HUES6 (cell line): ENCODE measurements around the gene COX10.

Experiments
- H3K27ac ChIP-seq: 2 replicates; pipeline ENCODE4 v1.7.0; 2013; ENCODE audit warnings: low read depth, mild to moderate bottlenecking, low read length, inconsistent platforms
- H3K27me3 ChIP-seq: 2 replicates; pipeline ENCODE4 v1.6.1; 2013; ENCODE audit warnings: low read length; ENCODE audit not compliant: control insufficient read depth, insufficient read depth
- H3K36me3 ChIP-seq: 2 replicates; pipeline ENCODE4 v1.6.1; 2013; ENCODE audit warnings: low read length; ENCODE audit not compliant: control insufficient read depth, insufficient read depth
- H3K4me1 ChIP-seq: 2 replicates; pipeline ENCODE4 v1.6.1; 2013; ENCODE audit warnings: low read length; ENCODE audit not compliant: control insufficient read depth, insufficient read depth
- H3K4me3 ChIP-seq: 2 replicates; pipeline ENCODE4 v1.5.1; 2013; ENCODE audit warnings: low read depth, low read length
- H3K9ac ChIP-seq: one replicate; pipeline ENCODE4 v1.6.1; 2013; ENCODE audit warnings: mild to moderate bottlenecking, low read length
- H3K9me3 ChIP-seq: 2 replicates; pipeline ENCODE4 v1.6.1; 2013; ENCODE audit warnings: low read depth, low read length; ENCODE audit not compliant: control insufficient read depth, insufficient read depth

The COX10 gene

GRCh38 chr17:14070344-14070984 lies 1.2 kb downstream of the COX10 start:
- Histone ChIP-seq H3K27ac (no peak overlapping the region), H3K4me1 (peaks cover 9% of the 10 kb centered on the region), H3K9me3 (peaks cover 12% of the 10 kb centered on the region), H3K9ac (no peak overlapping the region), H3K27me3 (no peaks in the 10 kb centered on the region), H3K36me3 (peaks cover 23% of the 10 kb centered on the region), H3K4me3 (peak overlapping the region; percentile 98)

GRCh38 chr17:14072881-14073280 lies 3.6 kb downstream of the COX10 start:
- no peak overlapping the region for H3K9ac ChIP-seq
- peaks cover 9% of the 10 kb centered on the region for H3K4me1 ChIP-seq
- peaks cover 29% of the 10 kb centered on the region for H3K36me3 ChIP-seq
- no peaks in the 10 kb centered on the region for H3K9me3 ChIP-seq
- no peaks in the 10 kb centered on the region for H3K27me3 ChIP-seq
- H3K27ac ChIP-seq: no peak overlapping the region
- H3K4me3 ChIP-seq: no peak overlapping the region

- Histone ChIP-seq H3K36me3 (peaks cover 53% of the 10 kb centered on the region), H3K4me3 (no peak overlapping the region), H3K9me3 (no peaks in the 10 kb centered on the region), H3K27me3 (no peaks in the 10 kb centered on the region), H3K9ac (no peak overlapping the region), H3K27ac (no peak overlapping the region), H3K4me1 (no peaks in the 10 kb centered on the region)
Measured at GRCh38 chr17:14078027-14078426, 8.7 kb downstream of the COX10 start.

- Histone ChIP-seq H3K9me3 (no peaks in the 10 kb centered on the region), H3K4me3 (no peak overlapping the region), H3K4me1 (no peaks in the 10 kb centered on the region), H3K9ac (no peak overlapping the region), H3K36me3 (peaks cover 37% of the 10 kb centered on the region), H3K27ac (no peak overlapping the region), H3K27me3 (no peaks in the 10 kb centered on the region)
Measured at GRCh38 chr17:14080847-14081251, 11.5 kb downstream of the COX10 start.

GRCh38 chr17:14082848-14083247 lies 13.5 kb downstream of the COX10 start:
- Histone ChIP-seq H3K36me3 (peaks cover 24% of the 10 kb centered on the region), H3K9me3 (no peaks in the 10 kb centered on the region), H3K9ac (no peak overlapping the region), H3K27me3 (no peaks in the 10 kb centered on the region), H3K27ac (no peak overlapping the region), H3K4me1 (no peaks in the 10 kb centered on the region), H3K4me3 (no peak overlapping the region)

GRCh38 chr17:14084955-14085354 lies 15.7 kb downstream of the COX10 start:
- H3K36me3 ChIP-seq: peaks cover 9% of the 10 kb centered on the region; the same call in 1 of the 2 replicates
- H3K9ac ChIP-seq: no peak overlapping the region
- H3K9me3 ChIP-seq: no peaks in the 10 kb centered on the region
- H3K4me1 ChIP-seq: peaks cover 10% of the 10 kb centered on the region
- no peak overlapping the region for H3K27ac ChIP-seq
- H3K27me3 ChIP-seq: no peaks in the 10 kb centered on the region
- no peak overlapping the region for H3K4me3 ChIP-seq

GRCh38 chr17:14086189-14086588 lies 16.9 kb downstream of the COX10 start:
- H3K9ac ChIP-seq: no peak overlapping the region
- H3K36me3 ChIP-seq: peaks cover 4% of the 10 kb centered on the region; the same call in 1 of the 2 replicates
- H3K4me1 ChIP-seq: peaks cover 10% of the 10 kb centered on the region
- no peaks in the 10 kb centered on the region for H3K27me3 ChIP-seq
- no peak overlapping the region for H3K27ac ChIP-seq
- H3K9me3 ChIP-seq: no peaks in the 10 kb centered on the region
- H3K4me3 ChIP-seq: no peak overlapping the region

- Histone ChIP-seq H3K27ac (no peak overlapping the region), H3K9ac (no peak overlapping the region)
Measured at GRCh38 chr17:14089179-14089578, 19.9 kb downstream of the COX10 start.

GRCh38 chr17:14091367-14091766 lies 22.1 kb downstream of the COX10 start:
- Histone ChIP-seq H3K4me1 (peaks cover 14% of the 10 kb centered on the region), H3K9me3 (no peaks in the 10 kb centered on the region), H3K36me3 (no peaks in the 10 kb centered on the region), H3K4me3 (no peak overlapping the region), H3K27ac (no peak overlapping the region), H3K9ac (no peak overlapping the region), H3K27me3 (no peaks in the 10 kb centered on the region)

More at GRCh38 chr17:14089179-14089578, 19.9 kb downstream of the COX10 start:
- Histone ChIP-seq H3K36me3 (no peaks in the 10 kb centered on the region), H3K9me3 (no peaks in the 10 kb centered on the region), H3K4me3 (no peak overlapping the region), H3K27me3 (no peaks in the 10 kb centered on the region), H3K4me1 (peaks cover 14% of the 10 kb centered on the region)

GRCh38 chr17:14092808-14093207 lies 23.5 kb downstream of the COX10 start:
- Histone ChIP-seq H3K4me3 (no peak overlapping the region), H3K27me3 (no peaks in the 10 kb centered on the region), H3K4me1 (peaks cover 14% of the 10 kb centered on the region), H3K9me3 (no peaks in the 10 kb centered on the region), H3K27ac (no peak overlapping the region), H3K36me3 (no peaks in the 10 kb centered on the region), H3K9ac (no peak overlapping the region)

- Histone ChIP-seq H3K27me3 (no peaks in the 10 kb centered on the region), H3K36me3 (no peaks in the 10 kb centered on the region), H3K27ac (no peak overlapping the region), H3K9ac (no peak overlapping the region), H3K4me1 (peaks cover 5% of the 10 kb centered on the region), H3K4me3 (no peak overlapping the region), H3K9me3 (no peaks in the 10 kb centered on the region)
Measured at GRCh38 chr17:14094676-14095601, 25.6 kb downstream of the COX10 start.
